NCI-H187 treated with DMSO at 0.1 percent for 48 hours (cell line): Measurements from ENCODE around the gene TRIOBP.

Experiments used
- DNase-seq: peaks from one replicate; lab custom pipeline; 2025; lab: John Stamatoyannopoulos, UW

Gene TRIOBP

DNA sequence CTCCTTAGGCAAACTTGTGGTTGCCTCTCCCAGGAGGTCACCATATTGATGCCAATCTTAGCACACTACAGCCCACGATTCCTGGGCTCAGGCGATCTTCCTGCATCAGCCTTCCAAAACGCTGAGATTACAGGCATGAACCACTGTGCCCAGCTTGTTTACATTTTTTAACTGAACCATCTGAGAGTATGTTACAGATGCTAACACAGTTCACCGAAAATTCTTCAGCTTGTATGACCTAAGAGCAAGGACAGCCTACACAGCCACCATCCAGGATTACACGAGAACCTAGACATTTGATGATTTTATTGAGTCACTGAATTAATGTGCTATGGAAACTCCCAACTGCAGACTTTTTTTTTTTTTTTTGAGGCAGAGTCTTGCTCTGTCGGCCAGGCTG is 27.3 kb upstream of the TRIOBP start:
- no peak for DNase-seq

GRCh38 chr22:37672206-37672919 is 24.5 kb upstream of the TRIOBP start:
- DNase-seq, result no peak

GRCh38 chr22:37672920-37673455 is 23.9 kb upstream of the TRIOBP start:
- no peak for DNase-seq

DNA sequence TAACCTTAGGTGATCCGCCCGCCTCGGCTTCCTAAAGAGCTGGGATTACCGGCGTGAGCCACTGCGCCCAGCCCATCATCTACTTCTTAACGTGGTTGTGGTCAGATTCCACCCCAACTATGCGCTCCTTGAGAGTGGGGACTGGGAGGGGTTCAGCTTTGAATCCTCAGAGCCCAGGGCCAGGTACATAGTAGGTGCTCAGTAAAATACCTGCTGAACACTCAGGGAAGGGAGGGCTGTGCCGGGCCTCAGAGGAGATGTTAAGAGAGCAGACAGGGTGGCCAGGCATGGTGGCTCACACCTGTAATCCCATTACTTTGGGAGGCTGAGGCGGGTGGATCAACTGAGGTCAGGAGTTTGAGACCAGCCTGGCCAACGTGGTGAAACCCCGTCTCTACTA is 22.6 kb upstream of the TRIOBP start:
- no peak for DNase-seq

DNA sequence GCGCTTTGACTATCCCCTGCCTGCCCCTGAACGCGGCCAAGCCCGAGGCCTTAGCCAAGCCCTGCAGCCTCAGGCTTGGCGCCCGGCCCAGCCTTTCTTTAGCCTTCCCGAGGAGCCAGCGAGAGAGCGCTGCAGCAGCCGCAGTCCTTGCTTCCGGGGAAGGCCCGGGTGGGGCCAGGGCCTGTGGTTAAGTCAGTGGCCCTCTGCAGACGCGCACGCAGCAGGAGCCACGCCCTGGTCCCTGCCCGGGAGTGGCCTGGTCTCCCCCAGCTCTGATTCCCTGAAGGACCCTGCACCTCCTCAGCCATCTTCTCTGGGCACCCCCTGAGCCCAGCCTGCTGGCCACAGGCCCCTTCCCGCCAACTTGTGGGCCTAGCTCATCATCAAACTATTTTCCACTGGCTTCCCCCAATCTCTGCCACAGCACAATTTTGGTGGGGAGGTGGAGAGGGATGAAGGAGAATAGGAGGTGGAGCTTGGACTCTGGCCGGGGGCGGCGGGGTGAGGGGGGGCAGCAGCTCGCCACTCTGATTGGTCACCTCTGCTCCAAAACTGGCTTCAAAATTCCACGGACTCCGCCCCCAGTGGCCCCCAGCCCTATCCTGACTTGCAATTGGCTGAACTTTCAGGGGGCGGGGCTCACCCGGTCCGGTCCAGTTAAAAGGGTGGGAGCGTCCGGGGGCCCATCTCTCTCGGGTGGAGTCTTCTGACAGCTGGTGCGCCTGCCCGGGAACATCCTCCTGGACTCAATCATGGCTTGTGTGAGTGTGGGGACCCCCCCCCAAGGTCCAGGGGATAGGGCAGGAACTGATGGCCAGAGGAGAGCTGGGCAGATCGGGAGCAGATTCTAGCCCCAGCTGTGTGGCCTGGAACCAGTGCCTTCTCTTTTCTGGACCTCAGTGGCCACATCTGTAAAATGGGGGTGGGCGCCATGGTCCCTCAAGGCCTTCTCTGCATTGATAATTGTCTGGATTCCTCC is 21.6 kb upstream of the TRIOBP start, which contains the start of gene LGALS1:
Gene LGALS1 (plus strand): TSS at position 686 of the 979 bp plus-strand sequence. CDS start 67 bp downstream, at position 753.
- DNase-seq, result no peak

DNA sequence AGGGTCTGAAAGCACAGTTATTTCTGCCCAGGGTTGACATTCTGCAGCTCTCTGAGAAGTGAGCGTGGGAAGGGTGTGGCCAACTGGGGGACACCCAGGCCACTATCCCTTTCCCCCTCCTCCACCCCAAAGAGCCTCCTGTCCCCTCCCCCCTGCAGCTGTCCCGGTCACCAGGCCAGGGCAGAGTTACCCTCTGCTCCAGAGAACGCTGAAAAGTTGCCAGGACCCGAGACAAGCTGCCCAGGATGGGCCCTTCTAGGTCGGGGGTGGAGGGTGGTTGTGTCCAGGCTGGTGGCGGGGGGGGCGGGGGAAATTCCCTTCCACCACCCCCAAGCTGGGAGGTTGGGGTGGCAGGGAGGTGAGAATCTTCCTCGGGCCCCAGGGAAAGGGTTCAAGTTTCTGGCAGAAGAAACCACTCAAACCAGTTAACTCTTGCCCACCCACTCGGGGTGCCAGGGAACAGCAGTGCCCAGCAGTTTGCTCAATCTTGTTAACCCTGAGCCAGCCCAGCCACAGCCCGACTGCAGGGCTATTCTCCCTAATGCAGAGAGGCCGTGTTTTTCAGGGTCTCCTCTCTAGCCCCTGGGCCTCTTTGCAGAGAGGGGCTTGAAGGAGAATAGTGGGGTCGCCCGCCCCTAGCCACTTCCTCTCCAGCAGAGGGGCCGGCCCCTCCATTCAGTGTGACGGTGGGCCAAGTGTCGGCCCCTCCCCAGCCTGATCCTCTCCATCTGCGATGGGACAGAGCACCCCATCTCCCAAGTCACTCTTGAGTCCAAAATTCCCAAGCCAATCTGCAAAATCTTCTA is 20.7 kb upstream of the TRIOBP start:
- no peak for DNase-seq

- peak; percentile 34 for DNase-seq
Measured at GRCh38 chr22:37676736-37677492, 19.9 kb upstream of the TRIOBP start.

GRCh38 chr22:37677493-37677974 is 19.3 kb upstream of the TRIOBP start:
- no peak for DNase-seq

DNA sequence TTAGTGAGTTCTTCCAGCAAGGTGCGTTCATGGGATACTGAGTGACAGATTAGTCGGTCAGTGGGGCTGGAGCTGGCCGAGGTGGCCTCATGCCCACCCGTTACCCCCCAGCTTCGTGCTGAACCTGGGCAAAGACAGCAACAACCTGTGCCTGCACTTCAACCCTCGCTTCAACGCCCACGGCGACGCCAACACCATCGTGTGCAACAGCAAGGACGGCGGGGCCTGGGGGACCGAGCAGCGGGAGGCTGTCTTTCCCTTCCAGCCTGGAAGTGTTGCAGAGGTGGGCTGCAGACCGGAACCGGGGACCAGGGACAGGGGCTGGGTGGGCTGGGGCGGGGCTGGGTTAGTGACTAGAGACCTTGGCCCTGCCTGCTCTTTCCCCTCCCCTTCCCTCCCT is 18.5 kb upstream of the TRIOBP start:
- DNase-seq, result no peak

- no peak for DNase-seq
Measured at GRCh38 chr22:37679670-37680069, 17.2 kb upstream of the TRIOBP start.

DNA sequence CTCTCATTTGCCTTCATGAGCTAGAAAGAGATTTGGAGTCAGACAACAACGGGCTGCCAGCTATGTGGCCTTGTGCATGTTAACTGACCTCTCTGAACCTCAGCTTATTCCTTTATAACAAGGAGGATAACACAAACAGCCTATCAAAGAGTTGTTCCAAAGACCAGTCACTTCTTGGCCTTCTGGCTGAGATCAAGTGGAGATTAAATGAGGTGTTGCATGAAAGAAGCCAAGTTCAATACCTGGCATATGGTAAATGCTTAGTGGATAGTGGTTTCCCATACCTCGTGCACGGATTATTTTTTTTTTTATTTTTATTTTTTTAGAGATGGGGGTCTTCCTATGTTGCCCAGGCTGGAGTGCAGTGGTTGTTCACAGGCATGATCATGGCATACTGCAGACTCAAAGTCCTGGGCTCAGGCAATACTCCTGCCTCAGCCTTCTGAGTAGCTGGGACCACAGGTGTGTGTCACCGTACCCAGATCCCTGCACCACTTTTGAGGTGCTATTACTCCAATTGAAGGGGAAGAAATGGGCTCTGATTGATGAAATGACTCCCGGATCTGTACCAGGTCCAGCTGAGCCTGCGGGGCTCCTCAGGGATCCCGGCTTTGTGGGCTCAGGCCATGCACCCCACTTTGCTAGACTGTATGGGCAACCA is 16.5 kb upstream of the TRIOBP start:
- no peak for DNase-seq

DNA sequence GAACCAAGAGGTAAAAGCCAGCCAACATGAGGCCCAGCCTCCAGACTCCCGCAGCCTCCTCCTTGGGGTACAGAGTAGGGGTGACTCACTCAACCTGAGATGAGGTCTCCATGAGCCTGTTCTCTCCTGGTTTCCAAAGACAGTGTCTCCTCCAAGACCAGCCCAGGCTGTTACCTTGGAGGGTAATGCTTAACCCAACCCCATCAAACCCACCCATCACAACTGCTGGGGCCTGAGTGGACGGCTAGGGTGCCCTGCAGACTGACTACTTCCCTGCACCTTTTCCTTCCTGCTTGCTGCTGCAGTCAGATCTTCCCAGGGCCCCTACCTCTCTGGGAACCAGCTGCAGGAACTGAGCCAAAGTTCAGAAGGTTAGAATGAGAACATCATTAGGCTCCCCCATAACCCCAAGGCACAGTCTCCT is 15.8 kb upstream of the TRIOBP start:
- DNase-seq, result no peak

- DNase-seq, result no peak
Measured at GRCh38 chr22:37681556-37682049, 15.2 kb upstream of the TRIOBP start.

- DNase-seq, result no peak
Measured at GRCh38 chr22:37684803-37685615, 11.8 kb upstream of the TRIOBP start.

DNA sequence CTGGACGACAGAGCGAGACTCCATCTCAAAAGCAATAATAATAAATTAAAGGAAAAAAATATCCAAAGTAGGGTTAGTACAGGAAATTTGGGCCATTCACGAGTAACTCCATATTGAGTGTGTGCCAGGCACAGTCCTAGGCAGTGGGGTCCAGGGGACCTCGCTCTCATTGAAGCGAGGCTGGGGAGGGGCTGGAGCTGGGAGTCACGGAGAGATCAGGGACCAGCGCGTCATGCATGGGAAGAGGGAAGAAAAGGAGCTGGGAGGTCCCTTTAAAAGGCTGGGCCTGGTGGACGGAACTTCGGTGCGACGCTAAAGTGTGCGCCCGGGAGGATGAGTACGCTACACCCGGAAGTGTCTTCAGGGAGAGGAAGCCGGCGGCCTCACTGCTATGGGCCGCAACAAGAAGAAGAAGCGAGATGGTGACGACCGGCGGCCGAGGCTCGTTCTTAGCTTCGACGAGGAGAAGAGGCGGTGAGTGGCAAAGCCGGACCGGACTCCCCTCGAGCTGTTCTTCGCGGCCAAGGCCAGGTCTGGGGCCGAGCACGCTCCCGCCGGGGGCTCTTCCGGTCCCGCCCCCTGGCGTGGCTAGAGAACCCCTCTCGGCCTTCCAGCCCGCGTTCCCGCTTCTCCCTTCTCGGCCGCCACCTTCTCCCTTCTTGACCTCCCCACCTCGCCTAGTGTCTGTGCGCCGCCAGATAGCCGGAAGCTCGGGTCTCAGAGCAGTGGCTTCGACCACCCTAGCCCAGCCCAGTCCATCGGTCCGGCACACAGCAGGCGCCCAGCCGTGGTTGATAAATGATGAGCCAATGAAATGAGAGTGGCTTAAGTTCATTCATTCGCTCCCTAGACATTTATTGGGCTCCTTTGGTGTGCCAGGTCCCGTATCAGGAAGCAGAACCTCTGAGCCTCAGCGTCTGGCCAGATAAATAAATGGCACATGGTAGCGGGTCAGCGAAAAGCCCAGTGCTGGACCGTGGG is 10.6 kb upstream of the TRIOBP start, which contains the start of gene NOL12:
Gene NOL12 (plus strand): TSS at position 342 of the 981 bp plus-strand sequence. CDS start 50 bp downstream, at position 392.
- DNase-seq, result peak; percentile 25

DNA sequence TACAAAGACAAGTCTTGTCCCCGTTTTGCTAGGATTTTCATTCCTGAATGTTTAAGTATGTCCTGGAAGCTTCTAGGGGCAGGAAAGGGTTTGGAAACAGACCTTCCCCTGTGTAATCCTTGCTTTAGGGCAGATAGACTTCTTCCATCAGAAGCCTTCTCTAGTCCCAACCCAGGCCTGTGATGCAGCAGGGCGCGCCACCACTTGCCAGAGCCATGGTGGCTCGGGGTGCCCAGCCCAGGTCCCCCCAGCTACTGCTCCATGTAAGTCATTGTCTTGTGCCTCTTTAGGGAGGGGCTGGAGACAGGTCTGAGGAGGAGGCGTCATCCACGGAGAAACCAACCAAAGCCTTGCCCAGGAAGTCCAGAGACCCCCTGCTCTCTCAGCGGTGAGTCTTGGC is 6.4 kb upstream of the TRIOBP start:
- DNase-seq, result no peak

GRCh38 chr22:37690901-37691504 is 5.8 kb upstream of the TRIOBP start:
- DNase-seq, result no peak
